ENCODE measurements around the gene BICRA.
"Not testable (repeated sequence)": the region's sequence is repeated elsewhere in the genome, so short reads cannot be mapped to it uniquely, and the experiment has no call there.

The BICRA gene

DNA sequence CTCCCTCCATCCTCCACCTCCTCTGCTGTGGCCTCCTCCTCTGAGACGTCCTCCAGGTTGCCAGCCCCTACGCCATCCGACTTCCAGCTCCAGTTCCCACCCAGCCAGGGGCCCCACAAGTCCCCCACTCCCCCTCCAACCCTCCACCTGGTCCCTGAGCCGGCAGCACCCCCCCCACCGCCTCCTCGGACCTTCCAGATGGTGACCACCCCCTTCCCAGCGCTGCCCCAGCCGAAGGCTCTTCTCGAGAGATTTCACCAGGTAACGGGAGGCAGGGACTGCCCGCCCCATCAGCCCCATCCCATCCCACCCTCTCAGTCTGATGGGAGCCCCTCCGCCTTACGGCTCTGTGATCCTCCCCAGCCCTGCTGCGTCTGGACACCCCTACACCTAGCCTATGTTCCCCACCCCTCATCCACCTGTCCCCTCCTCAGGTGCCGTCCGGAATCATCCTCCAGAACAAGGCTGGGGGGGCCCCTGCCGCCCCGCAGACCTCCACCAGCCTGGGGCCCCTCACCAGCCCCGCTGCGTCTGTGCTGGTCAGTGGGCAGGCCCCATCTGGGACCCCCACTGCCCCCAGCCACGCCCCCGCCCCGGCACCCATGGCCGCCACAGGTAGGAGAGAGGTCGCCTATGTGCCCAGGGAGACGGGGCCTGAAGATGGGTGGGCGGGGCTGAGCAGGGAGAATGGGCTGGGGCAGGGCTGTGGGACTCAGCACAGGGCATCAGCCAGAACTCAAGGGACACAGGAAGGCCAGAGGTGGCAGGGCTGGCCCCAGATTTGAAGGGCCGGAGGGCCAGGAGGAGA lies 85.7 kb downstream of the BICRA start:
- DNase-seq (ENCODE audit: low spot score) = no peak

DNA sequence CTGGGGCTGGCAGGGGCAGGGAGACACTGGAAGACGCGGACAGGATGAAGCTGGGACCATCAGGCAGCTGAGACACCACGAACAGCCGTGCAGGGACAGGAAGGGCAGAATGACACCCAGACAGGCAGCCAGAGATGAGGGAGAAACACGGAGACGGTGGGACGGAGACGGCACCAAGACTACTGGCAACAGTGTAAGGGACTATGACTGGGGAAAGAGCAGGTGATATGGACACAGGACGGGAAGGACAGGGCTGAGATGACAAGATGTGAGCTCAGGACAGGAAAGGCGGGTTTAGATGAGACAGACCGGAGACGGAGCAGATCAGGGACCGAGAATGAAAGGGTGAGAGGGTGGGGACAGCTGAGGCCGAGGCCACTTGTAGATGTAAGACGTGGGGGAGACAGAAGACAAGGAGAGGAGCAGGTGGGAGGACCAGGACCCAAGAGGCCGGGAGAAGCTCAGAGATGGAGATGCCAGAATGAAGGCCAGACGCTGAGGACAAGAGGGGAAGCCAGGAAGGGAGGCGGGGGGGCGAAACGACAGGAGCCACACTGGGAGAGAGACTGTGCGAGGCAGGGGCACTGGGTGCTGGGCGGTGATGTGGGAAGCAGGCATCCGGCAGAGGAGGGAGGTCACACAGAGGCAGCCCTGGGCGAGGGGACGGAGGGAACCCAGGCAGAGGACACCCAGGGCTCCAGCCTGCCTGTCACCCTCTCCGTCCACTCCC lies 86.8 kb downstream of the BICRA start:
- no peak for DNase-seq (ENCODE audit: low spot score)

DNA sequence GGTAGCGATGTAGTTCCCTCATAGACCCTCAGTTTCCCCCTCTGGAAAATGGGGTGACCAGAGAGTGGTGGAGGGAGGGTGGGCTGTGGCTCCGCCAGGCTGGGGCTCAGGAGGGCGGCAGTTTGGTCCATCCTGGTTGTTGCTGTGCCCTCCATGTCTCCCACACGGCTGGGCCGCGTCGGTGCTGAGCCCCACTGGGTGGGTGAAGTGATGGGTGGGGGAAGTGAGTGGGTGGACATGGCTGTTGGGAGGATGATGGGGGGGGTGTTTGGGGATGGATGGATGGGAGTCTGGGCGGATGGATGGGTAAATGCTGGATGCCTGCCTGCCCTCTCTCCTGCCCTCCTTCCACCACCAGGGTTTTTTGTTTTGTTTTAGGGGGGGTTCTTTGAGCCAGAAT lies 87.7 kb downstream of the BICRA start:
- DNase-seq (ENCODE audit: low spot score) = no peak

DNA sequence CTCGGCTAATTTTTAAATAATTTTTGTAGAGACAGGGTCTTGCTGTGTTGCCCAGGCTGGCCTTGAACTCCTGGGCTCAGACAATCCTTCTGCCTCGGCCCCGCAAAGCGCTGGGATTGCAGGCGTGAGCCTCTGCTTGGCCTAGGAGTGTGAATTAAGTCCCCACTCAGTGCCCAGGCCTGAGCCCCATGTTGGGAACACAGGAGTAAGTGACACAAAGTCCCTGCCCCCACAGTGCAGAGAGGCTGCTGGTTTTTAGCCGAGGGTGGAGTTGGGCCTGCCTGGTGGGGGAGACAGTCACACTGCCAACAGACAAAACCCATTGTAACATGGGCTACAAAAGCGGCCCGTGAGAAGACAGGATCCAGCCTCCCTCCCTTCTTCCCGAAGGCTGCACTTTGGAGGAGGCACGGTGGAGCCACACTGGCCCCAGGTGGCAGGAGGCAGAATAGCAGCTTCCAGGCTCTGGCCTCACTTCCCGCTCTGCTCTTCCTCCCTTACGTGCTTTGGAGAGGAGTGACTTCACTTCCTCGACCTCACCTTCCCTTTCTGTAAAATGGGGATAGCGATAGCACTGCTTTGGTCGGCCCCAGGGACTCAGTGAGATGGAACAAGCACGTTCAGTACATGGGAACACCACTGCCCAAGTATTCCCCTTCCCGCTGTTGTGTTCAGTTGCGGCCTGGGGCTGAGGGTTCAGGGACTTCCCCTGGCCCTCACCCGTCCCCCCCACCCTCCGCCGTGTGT lies 89.1 kb downstream of the BICRA start:
- DNase-seq (ENCODE audit: low spot score) = peak; percentile 62

DNA sequence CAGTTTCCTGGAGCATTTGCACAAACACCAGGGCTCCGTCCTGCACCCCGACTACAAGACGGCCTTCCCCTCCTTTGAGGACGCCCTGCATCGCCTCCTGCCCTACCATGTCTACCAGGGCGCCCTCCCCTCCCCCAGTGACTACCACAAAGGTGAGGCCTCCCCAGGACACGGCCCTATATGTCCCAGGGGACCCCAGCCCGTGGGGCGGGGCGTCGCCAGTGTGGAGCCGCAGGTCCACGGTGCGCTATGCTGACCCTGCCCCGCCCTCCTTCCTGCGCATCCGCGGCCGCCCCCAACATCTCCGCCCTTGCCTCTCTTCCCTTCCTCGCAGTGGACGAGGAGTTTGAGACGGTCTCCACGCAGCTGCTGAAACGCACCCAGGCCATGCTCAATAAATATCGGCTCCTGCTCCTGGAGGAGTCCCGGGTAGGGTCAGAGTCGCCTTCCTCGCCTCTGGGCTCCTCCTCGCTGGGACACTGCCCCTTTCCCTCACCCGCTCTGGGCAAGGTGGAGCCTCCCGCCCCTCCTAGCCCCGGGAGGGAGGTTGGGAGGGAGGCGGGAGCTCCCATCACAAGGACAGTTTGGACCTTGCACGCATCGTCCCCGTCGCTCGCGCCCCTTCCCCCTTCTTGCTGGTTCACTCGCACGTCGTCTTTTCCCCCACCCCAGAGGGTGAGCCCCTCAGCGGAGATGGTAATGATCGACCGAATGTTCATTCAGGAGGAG lies 89.9 kb downstream of the BICRA start:
- no peak for DNase-seq (ENCODE audit: low spot score)

DNA sequence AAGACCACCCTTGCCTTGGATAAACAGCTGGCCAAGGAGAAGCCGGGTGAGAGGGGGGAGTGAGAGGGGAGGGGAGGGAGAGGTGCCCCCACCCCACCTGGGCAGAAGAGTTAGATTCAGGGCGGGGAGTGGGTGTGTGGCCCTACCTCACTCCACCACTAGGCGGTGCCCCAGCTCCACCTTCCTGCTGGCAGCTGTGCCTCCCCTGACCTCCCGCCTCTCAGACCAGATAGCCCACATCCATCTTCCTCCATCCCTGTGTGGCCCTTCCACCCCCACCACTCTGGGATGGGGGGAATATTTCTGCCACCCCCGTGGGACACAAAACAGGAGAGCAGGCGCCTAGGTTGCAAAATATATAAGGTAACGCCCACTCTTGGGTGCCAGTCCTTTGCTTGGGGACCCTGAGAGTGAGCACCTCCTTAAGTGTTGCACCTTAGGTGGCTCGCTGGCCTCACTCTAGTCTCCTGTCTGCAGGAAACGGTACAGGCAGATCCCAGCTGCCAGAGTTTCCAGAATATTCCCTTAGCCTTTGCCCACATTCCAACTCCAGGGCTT lies 90.5 kb downstream of the BICRA start:
- peak; percentile 44 for DNase-seq (ENCODE audit: low spot score)

DNA sequence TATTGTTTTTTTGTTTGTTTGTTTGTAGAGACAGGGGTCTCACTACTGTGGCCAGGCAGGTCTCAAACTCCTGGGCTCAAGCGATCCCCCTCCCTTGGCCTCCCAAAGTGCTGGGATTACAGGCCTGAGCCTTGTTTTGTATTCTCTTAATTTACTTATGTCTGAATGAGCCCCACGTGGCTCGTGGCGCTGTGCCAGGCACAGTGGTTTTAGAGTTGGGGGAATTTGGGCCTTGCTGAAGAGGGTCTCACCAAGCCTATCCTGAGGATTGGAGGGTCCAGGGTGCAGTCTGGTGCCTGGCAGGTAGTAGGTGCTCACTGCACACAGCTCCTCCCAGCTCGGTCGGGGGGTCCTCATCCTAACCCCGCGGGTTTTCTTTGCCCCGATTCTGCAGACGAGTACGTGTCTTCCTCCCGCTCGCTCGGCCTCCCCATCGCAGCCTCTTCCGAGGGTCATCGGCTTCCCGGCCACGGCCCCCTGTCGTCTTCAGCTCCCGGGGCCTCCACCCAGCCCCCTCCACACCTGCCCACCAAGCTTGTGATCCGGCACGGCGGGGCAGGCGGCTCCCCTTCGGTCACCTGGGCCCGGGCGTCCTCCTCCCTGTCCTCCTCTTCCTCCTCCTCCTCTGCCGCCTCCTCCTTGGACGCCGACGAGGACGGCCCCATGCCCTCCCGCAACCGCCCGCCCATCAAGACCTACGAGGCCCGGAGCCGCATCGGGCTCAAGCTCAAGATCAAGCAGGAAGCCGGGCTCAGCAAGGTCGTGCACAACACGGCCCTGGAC lies 92.2 kb downstream of the BICRA start:
- DNase-seq (ENCODE audit: low spot score) = no peak

DNA sequence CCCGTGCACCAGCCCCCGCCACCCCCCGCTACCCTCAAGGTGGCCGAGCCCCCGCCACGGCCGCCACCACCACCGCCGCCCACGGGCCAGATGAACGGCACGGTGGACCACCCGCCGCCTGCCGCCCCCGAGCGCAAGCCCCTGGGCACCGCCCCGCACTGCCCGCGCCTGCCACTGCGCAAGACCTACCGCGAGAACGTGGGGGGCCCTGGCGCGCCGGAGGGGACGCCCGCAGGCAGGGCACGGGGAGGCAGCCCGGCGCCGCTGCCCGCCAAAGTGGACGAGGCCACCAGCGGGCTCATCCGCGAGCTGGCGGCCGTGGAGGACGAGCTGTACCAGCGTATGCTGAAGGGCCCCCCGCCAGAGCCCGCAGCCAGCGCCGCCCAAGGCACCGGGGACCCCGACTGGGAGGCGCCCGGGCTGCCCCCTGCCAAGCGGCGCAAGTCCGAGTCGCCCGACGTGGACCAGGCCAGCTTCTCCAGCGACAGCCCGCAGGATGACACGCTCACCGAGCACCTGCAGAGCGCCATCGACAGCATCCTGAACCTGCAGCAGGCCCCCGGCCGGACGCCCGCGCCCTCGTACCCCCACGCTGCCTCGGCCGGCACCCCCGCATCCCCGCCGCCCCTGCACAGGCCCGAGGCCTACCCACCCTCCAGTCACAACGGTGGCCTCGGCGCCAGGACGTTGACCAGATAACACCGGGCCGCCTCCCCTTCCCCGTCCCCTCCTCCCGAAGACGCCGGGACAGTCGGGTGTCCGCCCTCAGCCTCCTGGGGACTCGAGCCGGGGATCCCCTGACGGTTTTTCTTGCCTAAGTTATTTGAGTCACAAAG lies 93.0 kb downstream of the BICRA start:
- DNase-seq (ENCODE audit: low spot score) = no peak

DNA sequence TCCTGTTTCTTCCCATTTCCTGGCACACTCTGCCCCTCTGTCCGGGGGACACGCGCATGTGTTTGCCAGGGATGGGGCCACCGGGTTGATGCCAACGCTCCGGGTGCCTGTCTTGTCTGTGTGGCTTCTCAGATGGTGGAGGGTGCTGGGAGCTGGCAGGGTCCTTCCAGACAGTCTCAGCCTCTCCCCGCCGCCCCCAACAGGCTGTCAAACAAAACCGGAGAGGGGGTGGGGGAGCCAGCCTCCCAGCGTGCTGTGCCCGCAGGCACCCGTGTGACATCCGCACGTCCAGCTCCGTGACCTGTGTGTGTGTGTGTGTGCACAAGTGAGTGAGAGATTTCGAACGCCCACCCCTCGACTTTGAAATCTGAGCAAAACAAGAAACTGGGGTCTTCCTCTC lies 93.7 kb downstream of the BICRA start:
- no peak for DNase-seq (ENCODE audit: low spot score)

DNA sequence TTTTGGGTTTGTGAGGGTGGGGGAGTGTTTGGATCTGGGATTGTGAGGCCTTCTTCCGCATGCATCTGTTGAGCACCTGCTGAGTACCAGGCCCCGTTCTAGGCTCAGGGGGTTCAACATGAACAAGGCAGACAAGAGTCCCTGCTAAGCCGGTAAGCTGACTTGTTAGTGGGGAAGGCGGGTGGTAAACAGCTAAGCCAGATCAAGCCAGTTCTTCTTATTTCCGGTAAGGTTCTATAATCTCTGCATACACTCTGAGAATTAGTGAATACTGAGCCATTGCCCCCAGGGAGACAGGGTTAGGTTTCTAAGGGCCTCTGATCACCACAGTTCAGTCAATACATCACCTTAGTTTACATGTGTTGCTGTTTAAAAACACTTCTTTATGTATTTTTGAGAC lies 94.4 kb downstream of the BICRA start:
- DNase-seq (ENCODE audit: low spot score) = no peak

DNA sequence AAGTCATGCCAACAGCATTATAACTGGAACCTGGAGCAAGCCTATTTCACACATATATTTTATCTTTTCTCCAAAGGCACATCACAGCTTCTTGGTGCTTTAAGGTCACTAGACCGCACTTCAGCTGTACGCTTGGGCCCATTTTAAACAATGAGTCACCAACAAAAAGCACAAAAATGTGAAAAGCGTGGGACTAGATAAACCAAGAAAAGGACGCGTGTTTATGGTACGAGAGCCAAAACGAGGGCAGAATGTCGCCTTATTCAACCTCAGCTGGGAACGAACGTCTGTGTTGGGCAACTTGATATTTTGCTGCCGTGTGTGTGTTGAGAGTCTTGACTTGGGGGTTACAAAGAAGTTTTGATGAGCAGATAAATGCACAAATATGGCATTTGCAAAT lies 95.1 kb downstream of the BICRA start:
- DNase-seq (ENCODE audit: low spot score) = no peak

DNA sequence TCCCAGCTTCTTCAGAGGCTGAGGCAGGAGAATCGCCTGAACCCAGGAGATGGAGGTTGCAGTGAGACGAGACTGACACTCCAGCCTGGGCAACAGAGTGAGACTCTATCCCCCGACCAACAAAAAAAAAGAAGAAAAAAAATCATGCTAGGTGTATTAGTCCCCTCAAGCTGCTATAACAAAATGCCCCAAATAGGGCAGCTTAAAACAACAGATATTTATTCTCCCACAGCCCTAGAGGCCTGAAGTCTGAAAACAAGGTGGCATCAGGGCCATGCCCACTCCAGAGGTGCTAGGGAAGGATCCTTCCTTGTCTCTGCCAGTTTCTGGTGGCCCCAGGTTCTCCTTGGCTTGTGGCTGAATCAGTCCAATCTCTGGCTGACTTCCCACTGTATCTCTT lies 95.7 kb downstream of the BICRA start:
- DNase-seq (ENCODE audit: low spot score) = no peak

DNA sequence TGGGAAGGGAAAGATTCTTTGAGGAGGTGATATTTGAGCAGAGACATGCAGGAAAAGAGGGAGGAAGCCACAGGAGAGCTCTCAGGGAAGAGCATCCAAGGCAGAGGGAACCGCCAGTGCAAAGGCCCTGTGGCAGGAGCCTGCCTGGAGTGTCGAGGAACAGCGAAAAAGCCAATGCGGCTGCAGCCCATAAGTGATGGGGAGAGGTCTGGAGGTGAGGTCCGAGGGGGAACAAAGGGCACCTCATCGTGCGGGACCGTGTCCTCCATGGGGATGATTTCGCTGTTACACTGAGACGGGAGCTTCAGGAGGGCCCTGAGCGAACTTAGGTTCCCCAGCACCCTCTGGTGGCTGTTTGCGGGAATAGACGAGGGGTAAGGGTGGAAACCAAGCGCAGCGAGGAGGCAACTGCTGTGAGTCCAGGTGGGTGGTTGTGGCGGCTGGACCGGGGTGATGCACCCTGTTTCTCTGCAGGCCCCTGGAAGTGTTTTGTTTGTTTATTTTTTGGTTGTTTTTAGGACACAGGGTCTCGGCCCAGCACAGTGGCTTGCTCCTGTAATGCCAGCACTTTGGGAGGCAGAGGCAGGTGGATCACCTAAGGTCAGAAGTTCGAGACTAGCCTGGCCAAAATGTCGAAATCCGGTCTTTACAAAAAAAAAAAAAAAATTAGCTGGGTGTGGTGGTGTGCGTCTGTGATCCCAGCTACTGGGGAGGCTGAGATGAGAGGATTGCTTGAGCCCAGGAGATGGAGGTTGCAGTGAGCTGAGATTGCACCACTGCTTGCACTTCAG lies 98.4 kb downstream of the BICRA start:
- peak; percentile 83 for DNase-seq (ENCODE audit: low spot score)

DNA sequence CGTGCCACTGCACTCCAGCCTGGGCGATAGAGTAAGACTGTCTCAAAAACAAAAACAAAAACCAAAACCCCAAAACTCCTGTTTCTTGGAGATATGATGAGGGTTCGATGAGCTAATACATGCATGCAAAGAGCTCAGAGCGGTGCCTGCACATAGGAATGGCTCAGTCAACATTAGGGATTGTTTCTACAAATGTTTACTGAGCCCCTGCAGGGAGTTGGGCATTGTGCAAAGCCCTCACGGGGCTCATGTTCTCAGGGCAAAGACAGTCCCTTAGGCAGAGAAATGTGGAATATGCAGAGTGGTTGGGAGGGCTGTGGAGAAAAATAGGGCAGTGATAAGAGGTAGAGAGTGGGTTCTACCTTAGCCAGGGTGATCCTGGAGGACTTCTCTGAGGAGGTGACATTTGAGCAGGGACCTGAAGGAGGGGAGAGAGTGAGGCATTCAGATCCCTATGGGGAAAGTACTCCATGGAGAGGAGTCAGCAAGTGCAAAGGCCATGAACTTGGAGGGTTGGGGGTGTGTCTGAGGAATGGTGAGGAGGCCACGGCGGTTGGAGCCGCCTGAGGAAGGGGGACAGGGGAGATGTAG lies 102.8 kb downstream of the BICRA start:
- no peak for DNase-seq (ENCODE audit: low spot score)

DNA sequence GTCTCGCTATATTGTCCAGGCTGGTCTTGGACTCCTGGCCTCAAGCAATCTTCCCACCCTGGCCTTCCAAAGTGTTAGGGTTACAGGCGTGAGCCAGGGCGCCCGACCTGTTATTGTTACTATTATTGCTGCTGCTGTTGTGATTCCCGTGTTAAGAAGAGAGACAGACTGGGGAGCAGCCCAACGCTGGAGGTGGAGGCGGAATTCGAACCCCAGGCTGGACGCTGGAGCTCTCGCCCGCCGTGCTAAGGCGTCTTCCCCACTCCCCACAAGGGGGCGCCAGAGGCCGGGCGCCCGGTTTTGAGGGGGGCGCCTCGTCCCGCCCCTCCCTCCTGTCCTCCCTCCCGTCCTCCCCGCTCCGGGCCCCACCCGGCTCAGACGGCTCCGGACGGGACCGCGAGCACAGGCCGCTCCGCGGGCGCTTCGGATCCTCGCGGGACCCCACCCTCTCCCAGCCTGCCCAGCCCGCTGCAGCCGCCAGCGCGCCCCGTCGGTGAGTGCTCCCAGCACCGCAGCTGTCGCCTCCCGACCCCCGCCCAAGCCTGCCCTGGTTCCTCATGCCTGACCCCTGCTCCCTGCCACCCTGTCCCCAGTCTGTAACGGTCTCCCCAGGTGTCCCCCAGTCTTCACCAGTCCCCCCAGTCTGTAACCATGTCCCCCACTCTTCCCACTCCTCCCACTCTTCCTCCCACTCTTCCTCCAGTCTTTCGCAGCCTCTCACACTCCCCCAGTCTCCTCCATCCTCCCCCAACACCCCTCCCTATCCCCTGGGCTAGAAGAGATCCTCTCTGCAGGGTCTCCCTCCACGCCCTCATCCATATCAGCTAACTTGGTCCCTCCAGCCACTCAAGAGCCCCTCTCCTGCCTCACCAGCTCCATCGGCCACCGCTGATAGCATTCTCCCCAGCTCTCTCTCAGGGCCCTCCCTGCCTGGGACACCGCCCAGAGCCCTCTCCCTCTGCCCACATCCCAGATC lies 104.4 kb downstream of the BICRA start, which contains the start of gene EHD2:
TSS of gene EHD2 (plus strand) at position 377 of the 976 bp plus-strand sequence. CDS start 3,191 bp downstream, outside the sequence.
- peak; percentile 31 for DNase-seq (ENCODE audit: low spot score)

DNA sequence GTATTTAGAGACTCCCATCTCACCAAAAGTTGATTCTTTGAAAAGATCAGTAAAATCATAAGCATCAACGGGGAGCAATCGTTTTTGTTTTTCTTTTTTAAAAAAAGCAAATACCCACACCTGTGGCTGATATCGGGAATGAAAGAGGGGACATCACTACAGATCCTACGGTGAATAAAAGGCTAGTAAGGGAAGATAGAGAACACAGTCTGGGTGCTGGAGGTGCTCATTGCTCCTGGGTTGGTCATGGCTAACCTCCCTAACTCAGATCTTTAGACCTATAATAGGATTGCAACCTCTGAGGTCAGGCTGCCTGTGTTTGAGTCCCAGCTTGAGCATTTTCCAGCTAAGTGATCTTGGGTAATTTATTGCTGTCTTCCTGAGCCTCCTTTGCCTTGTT lies 105.4 kb downstream of the BICRA start:
- DNase-seq (ENCODE audit: low spot score) = no peak

DNA sequence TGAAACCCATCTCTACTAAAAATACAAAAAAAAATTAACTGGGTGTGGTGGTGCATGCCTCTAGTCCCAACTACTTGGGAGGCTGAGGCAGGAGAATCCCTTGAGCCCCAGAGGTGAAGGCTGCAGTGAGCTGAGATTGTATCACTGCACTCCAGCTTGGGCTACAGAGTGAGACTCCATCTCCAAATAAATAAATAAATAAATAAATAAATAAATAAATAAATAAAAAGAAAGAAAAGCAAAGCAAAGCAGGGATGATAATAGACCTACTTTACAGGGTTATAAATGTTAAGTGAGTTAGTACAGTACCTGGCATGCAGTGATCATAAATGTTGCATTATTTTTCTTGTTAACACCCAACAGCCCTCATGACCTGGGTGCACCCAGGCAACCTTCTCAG lies 105.9 kb downstream of the BICRA start:
- DNase-seq (ENCODE audit: low spot score) = not testable (repeated sequence)
